GM19397 (cell line): ENCODE data around the gene USE1.

Source experiments
- ATAC-seq: cut with Tn5 transposase; IDR thresholded peaks from one replicate; pipeline ENCODE4 v1.9.1; 2021; ENCODE audit warnings: mild to moderate bottlenecking, moderate library complexity; ENCODE audit not compliant: unreplicated experiment

USE1 gene

GRCh38 chr19:17235300-17235970 is 20.3 kb downstream of the USE1 start:
- peak; percentile 78 for ATAC-seq

DNA sequence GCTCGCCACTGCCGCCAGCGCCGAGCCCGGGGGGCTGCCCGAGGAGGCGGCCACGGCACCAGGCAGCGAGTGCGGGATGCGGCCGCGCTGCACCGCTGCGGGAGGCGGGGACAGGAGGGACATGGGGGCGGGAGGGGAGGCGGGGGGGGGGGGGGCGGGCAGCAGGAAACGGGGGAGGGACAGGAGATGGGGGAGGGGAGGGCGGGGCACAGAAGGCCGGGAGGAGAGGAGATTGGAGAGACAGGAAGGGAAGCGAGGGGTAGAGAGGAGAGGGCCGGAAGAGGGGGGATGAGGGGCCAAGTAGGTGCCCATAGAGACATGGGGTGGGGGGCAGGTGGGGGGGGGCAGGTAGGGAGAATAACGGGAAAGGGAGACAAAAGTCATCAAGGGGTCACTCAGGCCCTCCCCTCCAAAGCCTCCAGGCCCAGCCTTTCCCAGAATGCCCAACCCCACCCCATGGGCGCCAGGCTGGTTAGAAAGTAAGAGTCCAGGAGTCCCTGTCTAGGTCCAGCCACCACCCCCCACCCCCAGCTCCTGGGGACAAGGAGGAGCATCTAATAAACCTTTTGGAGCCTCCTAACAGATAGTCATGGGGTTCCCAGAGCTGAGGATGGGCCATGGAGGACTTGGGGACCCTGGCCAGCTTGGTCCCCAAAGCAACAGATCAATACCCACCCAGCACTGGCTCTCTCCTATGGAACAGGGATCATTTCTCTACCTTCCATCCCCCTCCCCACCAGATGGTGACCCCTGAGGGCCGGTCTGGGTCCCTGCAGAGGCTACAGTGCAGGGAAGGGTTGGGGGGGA is 21.0 kb downstream of the USE1 start:
- ATAC-seq, result peak; percentile 30

GRCh38 chr19:17236811-17237543 is 21.8 kb downstream of the USE1 start:
- no peak for ATAC-seq

- no peak for ATAC-seq
Measured at GRCh38 chr19:17237747-17238706, 22.9 kb downstream of the USE1 start.

DNA sequence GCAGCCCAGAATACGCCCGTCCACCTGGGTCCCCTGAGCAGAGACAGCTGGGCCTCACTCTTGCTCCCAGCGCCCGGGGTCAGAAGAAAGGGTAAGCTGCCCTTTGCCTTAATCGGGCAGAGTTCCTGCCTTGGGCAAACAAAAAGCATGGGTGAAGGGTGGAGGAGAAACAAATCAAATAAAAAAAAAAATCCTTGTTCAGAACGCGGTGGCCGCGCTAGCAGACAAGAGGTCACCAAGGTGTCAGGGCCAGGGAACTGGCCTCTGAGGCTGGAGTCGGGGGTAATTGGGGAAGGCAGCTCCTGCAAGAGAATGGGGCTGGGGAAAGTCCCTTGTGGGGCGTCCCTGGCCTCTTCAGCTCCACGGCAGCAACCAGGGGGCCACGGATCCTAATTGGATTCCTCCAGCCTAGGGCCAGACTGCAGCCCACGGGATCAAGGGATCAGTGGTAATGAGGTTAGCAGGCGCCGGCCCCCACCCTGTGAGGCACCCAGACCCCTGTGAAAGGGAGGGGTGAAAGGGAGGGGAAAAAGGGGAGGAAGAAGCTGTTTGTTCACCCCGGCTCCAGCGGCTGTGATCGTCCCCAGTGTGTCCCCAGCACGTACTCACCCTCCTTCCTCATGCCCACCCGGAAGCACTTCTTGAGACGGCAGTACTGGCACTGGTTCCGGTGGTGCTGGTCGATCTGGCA is 25.1 kb downstream of the USE1 start:
- no peak for ATAC-seq

DNA sequence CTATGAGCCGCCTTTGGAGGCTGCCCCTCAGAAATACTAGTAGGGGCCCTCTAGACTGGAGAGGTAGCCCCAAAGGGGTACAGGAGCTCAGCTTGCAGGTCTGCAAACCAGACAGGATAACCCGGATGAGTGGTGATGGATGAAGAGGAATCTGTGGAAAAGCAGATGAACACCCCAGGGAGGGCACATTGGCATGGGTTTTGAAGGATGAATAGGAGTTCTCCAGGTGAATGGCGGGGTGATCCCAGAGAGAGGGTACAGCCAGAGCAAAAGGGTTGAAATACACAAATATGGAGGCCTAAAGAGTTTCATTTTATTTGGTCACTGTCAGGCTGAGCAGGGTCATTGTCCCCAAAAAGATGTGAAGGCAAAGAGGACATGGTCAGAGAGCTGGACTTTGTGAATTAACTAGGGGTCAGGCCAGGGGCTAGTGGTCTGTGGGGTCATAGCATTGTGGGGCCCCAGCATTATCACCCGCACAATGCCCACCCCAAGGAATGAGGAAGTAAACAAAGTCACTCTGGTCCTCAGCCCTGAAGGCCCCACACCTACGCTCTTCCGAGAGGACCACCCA is 25.8 kb downstream of the USE1 start:
- ATAC-seq, result no peak

DNA sequence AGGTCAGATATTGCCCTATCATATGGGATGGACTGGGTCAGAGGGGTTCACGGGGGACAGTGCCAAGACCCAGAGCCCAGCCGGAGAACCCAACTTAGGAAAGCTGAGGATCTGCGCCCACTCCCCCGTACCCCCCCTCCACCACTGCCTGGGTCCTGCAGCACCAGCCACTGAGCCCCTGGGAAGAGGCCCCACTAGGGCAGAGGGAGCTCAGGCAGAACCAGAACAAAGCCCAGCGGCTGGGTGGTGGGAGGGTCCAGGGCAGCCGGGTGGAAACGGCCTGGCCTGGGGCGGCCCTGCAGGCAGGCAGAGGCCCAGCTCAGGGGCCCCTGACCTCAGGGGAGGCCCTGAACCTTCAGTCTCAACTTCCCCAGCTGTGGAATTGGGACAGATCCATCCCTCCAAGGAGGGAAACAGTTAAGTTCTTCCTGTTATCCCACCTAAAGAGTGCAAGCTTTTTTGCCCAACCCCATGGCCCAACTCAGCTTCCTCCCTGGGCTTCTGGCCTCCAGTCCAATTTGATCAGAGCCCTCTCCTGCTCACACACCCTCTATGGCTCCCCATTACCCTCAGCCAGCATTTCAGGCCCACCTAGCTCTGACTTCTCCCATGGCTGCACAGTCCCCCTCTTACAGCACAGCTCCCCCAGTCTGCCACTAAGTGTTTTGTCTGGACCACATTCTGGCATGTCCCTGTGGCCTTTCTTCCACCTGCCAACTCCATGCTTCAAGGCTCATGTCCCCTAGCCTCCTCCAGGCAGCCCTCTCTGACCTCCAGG is 27.5 kb downstream of the USE1 start:
- ATAC-seq, result no peak

DNA sequence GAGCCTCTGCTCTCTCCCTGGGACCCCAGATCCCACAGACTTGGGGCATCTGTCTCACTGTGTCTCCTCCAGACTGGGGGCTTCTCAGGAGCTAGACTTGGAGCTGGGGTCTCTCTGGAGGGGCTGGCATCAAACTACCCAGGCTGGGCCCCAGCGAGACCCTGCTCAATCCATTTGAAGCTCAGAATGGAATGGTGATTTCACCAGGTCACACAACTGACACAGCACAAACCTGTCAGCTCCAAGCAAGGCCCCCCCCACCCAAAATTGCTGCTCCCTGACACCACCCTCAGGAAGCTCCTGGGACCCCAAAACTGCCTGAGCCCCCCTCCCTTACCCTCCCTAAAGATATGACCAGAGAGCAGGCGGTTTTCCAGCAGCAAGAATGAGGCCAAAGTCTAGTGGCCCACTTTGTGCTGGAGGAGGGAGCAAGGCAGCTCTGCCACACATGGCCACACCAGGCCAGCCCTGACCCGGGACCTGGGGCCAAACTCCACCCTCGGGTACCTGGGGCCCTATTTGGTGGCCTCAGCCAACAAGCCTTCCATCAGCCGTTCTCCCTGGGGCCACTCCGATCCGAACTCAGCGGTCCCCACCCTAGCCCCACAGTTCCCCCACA is 28.2 kb downstream of the USE1 start:
- no peak for ATAC-seq

GRCh38 chr19:17243830-17244617 is 28.9 kb downstream of the USE1 start:
- ATAC-seq, result no peak

DNA sequence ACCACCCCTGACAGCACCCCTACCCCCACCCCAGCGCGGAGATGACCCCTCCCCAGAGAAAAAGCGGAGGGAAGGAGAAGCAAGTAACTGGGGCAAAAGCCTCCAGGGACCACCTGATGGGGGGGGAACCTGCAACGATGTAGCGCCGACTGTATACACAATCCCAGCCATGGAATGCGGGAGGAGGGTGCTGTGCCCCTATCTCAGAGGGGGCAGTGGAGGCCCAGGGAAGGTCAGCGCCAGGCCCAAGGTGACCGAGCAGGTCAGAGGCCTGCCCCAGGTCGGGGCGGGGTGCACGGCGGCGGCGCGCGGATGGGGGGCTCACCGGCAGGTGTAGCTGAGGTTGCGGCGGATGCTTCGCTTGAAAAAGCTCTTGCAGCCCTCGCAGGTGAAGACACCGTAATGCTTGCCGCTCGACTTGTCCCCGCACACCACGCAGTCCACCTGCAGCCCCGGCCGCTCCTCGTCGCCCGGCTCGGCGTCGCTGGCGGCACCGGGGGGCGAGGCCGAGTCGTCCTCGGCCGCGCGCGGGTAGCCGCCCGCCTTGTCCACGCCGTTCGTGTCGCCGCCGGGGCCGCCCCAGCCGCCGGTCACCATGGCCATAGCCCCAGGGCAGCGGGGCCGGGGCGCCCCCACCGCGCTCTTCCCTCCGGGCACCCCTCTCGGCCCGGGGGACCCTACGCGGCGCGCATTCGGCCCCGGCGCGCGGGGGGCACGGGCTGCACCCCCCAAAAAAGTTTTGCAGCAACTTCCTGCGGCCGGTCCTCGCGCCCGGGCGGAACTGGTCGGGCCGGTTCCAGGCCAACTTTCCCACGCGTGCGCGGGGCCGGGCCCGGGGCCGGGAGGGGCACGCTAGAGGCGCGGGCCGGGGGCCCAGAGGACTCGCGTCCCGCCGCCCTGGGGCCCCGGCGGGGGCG is 29.7 kb downstream of the USE1 start:
- peak; percentile 13 for ATAC-seq

GRCh38 chr19:17245535-17245984 is 30.4 kb downstream of the USE1 start, which contains the start of gene NR2F6:
TSS of gene NR2F6 (minus strand) at chr19:17245919. CDS start at chr19:17245220, 699 bp downstream.
- peak; percentile 25 for ATAC-seq

DNA sequence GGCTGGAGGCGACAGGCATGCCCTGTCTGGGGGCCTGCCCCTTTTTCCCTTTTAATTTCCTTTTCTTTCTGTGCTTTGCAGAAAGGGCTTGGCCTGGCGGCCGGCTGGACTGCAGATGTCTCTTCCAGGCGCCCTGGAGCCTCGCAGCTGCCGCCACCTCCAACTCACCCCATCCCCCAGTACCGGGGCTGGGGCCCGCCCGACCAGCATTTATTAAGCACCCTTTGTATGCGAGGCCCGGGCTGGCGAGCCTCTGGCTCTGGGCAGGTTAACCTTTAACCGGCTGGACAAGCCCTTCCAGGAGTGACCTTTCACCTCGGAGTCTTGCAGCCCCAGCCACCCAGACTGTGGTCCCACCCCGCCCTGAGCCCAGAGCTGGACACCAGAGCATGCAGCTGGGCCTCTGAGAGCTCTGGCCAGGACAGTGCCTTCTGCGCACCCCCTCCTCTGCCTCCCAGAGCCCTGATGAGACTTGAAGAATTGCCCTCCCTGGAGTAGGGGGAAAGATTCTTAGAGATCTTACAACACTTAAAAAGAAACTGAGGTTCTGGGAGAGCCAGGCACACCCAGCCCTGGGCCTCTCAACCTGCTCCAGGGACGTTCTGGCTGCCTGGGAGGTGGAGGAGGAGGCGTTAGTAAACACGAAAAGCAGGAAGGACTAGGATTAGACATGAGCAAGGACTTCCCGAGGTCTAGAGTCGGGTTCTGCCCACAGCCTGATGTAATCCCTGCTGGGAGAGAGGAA is 31.7 kb downstream of the USE1 start:
- no peak for ATAC-seq

DNA sequence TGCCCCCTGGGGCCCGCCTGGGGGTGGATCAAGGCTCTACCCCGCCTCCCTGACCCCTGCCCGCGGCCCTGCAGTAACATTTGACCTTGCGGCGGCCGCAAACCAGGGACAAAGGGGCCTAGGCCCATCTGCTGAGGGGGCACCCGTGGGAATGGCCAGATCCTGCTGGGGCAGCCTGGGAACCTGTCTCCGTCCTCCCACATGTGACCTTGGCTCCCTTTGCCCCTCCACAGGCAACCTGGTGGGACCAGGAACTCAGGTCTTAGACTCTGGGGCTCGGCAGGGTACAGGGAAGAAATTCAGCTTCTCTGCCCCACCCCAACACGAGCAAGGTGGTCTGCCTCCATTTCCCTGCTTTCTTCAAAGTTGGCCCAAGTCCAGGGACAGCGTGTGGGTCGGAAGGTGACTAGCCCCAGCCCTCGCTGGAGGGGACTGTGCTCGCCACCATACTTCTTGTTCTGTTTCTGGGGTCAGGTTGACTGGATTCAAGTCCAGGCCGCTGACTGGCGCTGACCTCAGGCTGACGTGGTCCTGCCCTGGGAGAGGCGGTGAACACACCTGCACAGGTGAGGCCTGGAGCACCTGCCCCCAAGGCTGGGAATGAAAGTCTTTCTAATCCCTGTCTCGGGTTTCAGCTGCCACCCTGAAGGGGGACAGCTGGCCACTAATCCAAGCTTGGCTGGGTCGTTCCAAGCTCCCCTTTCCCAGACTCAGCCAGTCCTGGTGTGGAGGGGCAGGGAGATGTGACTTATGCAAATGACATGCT is 33.0 kb downstream of the USE1 start:
- ATAC-seq, result no peak

DNA sequence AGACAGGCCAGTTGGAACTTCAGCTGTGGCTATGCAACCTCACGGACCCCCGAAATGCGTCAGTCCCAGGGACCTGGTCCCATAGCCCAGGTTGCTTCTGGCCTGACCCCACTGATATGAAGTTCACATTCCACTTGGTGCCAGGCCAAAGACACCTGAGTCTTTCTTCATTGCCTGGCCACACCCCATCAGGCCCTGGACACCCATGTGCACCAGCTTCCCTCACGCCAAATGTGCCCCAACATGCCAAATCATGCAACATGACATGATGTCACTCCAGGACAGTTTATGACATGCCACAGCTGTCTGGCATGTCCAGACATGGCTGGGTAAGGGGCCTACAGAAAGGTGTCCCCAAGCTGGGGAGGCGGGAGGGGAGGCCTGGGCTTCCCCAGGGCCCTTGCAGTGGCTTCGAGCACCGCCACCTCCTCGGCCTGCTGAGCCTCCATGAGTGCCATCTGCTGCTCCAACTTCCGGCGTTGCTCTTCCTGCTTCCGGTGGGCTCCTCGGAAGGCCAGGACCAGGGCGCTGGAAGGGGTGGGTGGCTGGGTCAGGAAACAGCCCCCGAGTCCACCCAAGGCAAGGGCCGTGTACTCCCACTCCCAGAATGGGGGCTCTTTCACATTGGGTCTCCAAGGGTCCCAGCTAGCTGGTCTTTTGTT is 34.9 kb downstream of the USE1 start:
- ATAC-seq, result no peak
